GM23338 (cell line): ENCODE measurements around the gene NINL. TPM values are rescaled to one million over a fixed set of nuclear protein-coding genes. Genes with fewer than 3 reads are reported as not detected.
A peak's percentile ranks its signal among the peaks of the same experiment; 100 is the strongest.

Source experiments
- ATAC-seq: fragments of 200-7000 bp; cut with Tn5 transposase; 3 replicates; pipeline ENCODE4 v1.9.1; 2020
- DNase-seq: peaks from one replicate; pipeline ENCODE4 v3.0.0-alpha.2; 2015; ENCODE audit warnings: low spot score
- H2AFZ ChIP-seq: fragments of 200-600 bp; sonication (generic); 2 replicates; pipeline ENCODE4 v1.8.0; 2016; ENCODE audit warnings: antibody characterized with exemption, mild to moderate bottlenecking, moderate library complexity
- H3F3A ChIP-seq: fragments of 200-600 bp; sonication (generic); replicated peaks from 2 replicates; pipeline ENCODE4 v1.8.0; 2017; ENCODE audit warnings: antibody characterized with exemption, mixed run types, low read depth
- H3K27ac ChIP-seq: fragments of 200-600 bp; sonication (generic); 2 replicates; pipeline ENCODE4 v1.6.1; 2016; ENCODE audit warnings: low read depth
- H3K27me3 ChIP-seq: fragments of 200-600 bp; sonication (generic); 2 replicates; pipeline ENCODE4 v1.8.0; 2016; ENCODE audit warnings: mild to moderate bottlenecking, mixed run types, moderate library complexity; ENCODE audit not compliant: insufficient read depth
- H3K36me3 ChIP-seq: fragments of 200-600 bp; sonication (generic); 2 replicates; pipeline ENCODE4 v1.8.0; 2016; ENCODE audit warnings: mild to moderate bottlenecking; ENCODE audit not compliant: insufficient read depth
- H3K4me1 ChIP-seq: fragments of 200-600 bp; sonication (generic); 2 replicates; pipeline ENCODE4 v1.8.0; 2016; ENCODE audit warnings: mild to moderate bottlenecking, moderate library complexity; ENCODE audit not compliant: insufficient read depth
- H3K4me2 ChIP-seq: fragments of 200-600 bp; sonication (generic); 2 replicates; pipeline ENCODE4 v1.7.1; 2017; ENCODE audit warnings: mixed run types
- H3K4me3 ChIP-seq: fragments of 200-600 bp; sonication (generic); 2 replicates; pipeline ENCODE4 v1.6.1; 2016; ENCODE audit warnings: mixed run types
- H3K79me2 ChIP-seq: fragments of 200-600 bp; sonication (generic); replicated peaks from 2 replicates; pipeline ENCODE4 v1.8.0; 2017; ENCODE audit warnings: mild to moderate bottlenecking; ENCODE audit not compliant: insufficient read depth
- H3K9me2 ChIP-seq: fragments of 200-600 bp; sonication (generic); 2 replicates; pipeline ENCODE4 v1.8.0; 2017; ENCODE audit not compliant: insufficient read depth
- H4K20me1 ChIP-seq: fragments of 200-600 bp; sonication (generic); replicated peaks from 2 replicates; pipeline ENCODE4 v1.8.0; 2017; ENCODE audit warnings: mild to moderate bottlenecking; ENCODE audit not compliant: insufficient read depth
- H3K27ac Mint-ChIP-seq: 2 replicates; pipeline ENCODE4 v1.8.0; 2020; ENCODE audit warnings: inconsistent platforms, mild to moderate bottlenecking, moderate library complexity, mixed read lengths
- H3K27me3 Mint-ChIP-seq: 3 replicates; pipeline ENCODE4 v1.8.0; 2022; ENCODE audit warnings: low read depth, mild to moderate bottlenecking, moderate library complexity, mixed read lengths, inconsistent platforms; ENCODE audit not compliant: insufficient read depth, poor library complexity
- H3K36me3 Mint-ChIP-seq: 3 replicates; pipeline ENCODE4 v1.8.0; 2021; ENCODE audit warnings: low read depth, mild to moderate bottlenecking, inconsistent platforms, moderate library complexity, mixed read lengths
- H3K4me1 Mint-ChIP-seq: 3 replicates; pipeline ENCODE4 v1.8.0; 2020; ENCODE audit warnings: mild to moderate bottlenecking, inconsistent platforms, mixed read lengths
- H3K4me3 Mint-ChIP-seq: 3 replicates; pipeline ENCODE4 v1.8.0; 2021; ENCODE audit warnings: moderate library complexity, mild to moderate bottlenecking, inconsistent platforms, mixed read lengths
- H3K9me3 Mint-ChIP-seq: 3 replicates; pipeline ENCODE4 v1.8.0; 2020; ENCODE audit warnings: moderate library complexity, mild to moderate bottlenecking, inconsistent platforms, mixed read lengths
- CREB1 ChIP-seq: fragments of 250-450 bp; sonication (Bioruptor Pico); IDR thresholded peaks from 2 replicates; pipeline ENCODE4 v1.5.0; 2020; ENCODE audit warnings: low read depth, mild to moderate bottlenecking, moderate library complexity
- CTCF ChIP-seq, 2 experiments: fragments of 200-600 bp in 1 of 2; sonication (generic) in 1 of 2; conservative IDR thresholded peaks; 2 replicates each; pipeline versions ENCODE4 v1.5.1 to v1.6.1; 2016 to 2017; ENCODE audit warnings: antibody characterized with exemption in 2 of 2, low read depth in 2 of 2, mild to moderate bottlenecking in 2 of 2, moderate library complexity in 1 of 2
- ETS1 ChIP-seq: IDR thresholded peaks from 2 replicates; pipeline ENCODE4 v1.6.1; 2016; ENCODE audit warnings: antibody characterized with exemption
- EZH2 ChIP-seq: fragments of 200-600 bp; sonication (generic); IDR thresholded peaks from one replicate; pipeline ENCODE4 v1.8.0; 2017; ENCODE audit warnings: antibody characterized with exemption, mild to moderate bottlenecking, low read depth; ENCODE audit not compliant: unreplicated experiment
- JUNB ChIP-seq: IDR thresholded peaks from one replicate; pipeline ENCODE4 v1.6.1; 2016; ENCODE audit warnings: antibody characterized with exemption; ENCODE audit not compliant: unreplicated experiment
- NANOG ChIP-seq: IDR thresholded peaks from 2 replicates; pipeline ENCODE4 v1.6.1; 2016; ENCODE audit warnings: antibody characterized with exemption, borderline replicate concordance
- POLR2AphosphoS5 ChIP-seq: IDR thresholded peaks from 2 replicates; pipeline ENCODE4 v1.6.1; 2016; ENCODE audit warnings: antibody characterized with exemption, low read depth
- REST ChIP-seq: IDR thresholded peaks from one replicate; pipeline ENCODE4 v1.6.1; 2018; ENCODE audit warnings: antibody characterized with exemption; ENCODE audit not compliant: unreplicated experiment
- STAT1 ChIP-seq: IDR thresholded peaks from one replicate; pipeline ENCODE4 v1.6.1; 2016; ENCODE audit warnings: antibody characterized with exemption; ENCODE audit not compliant: unreplicated experiment
- ZNF114 ChIP-seq: fragments of 250-450 bp; sonication (Bioruptor Pico); IDR thresholded peaks from 2 replicates; pipeline ENCODE4 v1.5.0; 2020; ENCODE audit warnings: mild to moderate bottlenecking, moderate library complexity
- polyA plus RNA-seq: library from polyadenylated mRNA; unstranded; fragments of >200 nt; fragmentation: Nextera tagmentation; extraction: Ambion mirVana; gene quantifications from 2 replicates; pipeline ENCODE4 v1.2.1, GENCODE V29; 2016
- total RNA-seq: library from RNA; depleted of rRNA; stranded (reverse); fragments of >200 nt; shearing (Covaris generic); gene quantifications from 2 replicates; pipeline ENCODE4 v1.2.3, GENCODE V29; 2014

NINL gene
- total and polyA plus RNA-seq, 2 experiments from 2014 or later: 18.0 to 31.2 TPM

- Histone ChIP-seq H2AFZ (no peak overlapping the region), H3K79me2 (no peaks in the 10 kb centered on the region), H3K9me2 (no peaks in the 10 kb centered on the region), H3K36me3 (peaks cover 5% of the 10 kb centered on the region; the same call in 1 of the 2 replicates), H4K20me1 (no peaks in the 10 kb centered on the region; the same call in 1 of the 2 replicates), H3F3A (no peaks in the 10 kb centered on the region), H3K27me3 (no peaks in the 10 kb centered on the region), H3K4me3 (no peak overlapping the region), H3K27ac (no peak overlapping the region), H3K4me2 (no peak overlapping the region), H3K4me1 (no peaks in the 10 kb centered on the region)
- peaks cover 51% of the 10 kb centered on the region for H3K36me3 Mint-ChIP-seq
- TF ChIP-seq EZH2 (no peak), CREB1 (CRISPR knock-in tag) (no peak), ETS1 (no peak), NANOG (no peak), REST (no peak), CTCF (conservative IDR thresholded peaks at IDR 0.05; ENCODE audit: low read depth in 2 of 2) (no peak), JUNB (no peak), POLR2AphosphoS5 (no peak)
- no peaks in the 10 kb centered on the region for H3K4me1 Mint-ChIP-seq
- H3K27ac Mint-ChIP-seq: no peak overlapping the region
- no peak overlapping the region for H3K4me3 Mint-ChIP-seq
- H3K9me3 Mint-ChIP-seq: no peaks in the 10 kb centered on the region
- peaks cover 20% of the 10 kb centered on the region for H3K27me3 Mint-ChIP-seq
- DNase-seq (no peak), ATAC-seq (peak; percentile 36; the same call in 2 of the 3 replicates)
These were observed 123.4 kb downstream of the NINL start for GRCh38 chr20:25461786-25462545.

- Histone ChIP-seq H3K4me1 (no peaks in the 10 kb centered on the region), H3K27me3 (no peaks in the 10 kb centered on the region), H2AFZ (no peak overlapping the region), H3F3A (no peaks in the 10 kb centered on the region), H3K9me2 (no peaks in the 10 kb centered on the region), H3K4me3 (no peak overlapping the region), H3K27ac (no peak overlapping the region), H3K4me2 (no peak overlapping the region), H3K79me2 (no peaks in the 10 kb centered on the region), H4K20me1 (no peaks in the 10 kb centered on the region; the same call in 1 of the 2 replicates), H3K36me3 (peaks cover 5% of the 10 kb centered on the region; the same call in 1 of the 2 replicates)
- Mint-ChIP-seq H3K36me3 (peaks cover 45% of the 10 kb centered on the region), H3K4me3 (no peak overlapping the region), H3K9me3 (no peaks in the 10 kb centered on the region), H3K4me1 (no peaks in the 10 kb centered on the region), H3K27me3 (peaks cover 20% of the 10 kb centered on the region), H3K27ac (no peak overlapping the region)
- ATAC-seq (no peak), DNase-seq (no peak)
- TF ChIP-seq CTCF (conservative IDR thresholded peaks at IDR 0.05; ENCODE audit: low read depth in 2 of 2) (no peak), ETS1 (no peak), POLR2AphosphoS5 (no peak), CREB1 (CRISPR knock-in tag) (no peak), ZNF114 (CRISPR knock-in tag) (no peak), STAT1 (no peak)
These were observed 124.1 kb downstream of the NINL start for GRCh38 chr20:25461281-25461650.
